IMR-90 (cell line): ENCODE measurements around the gene TBC1D17. TPM values are rescaled to one million over a fixed set of nuclear protein-coding genes. Genes with fewer than 3 reads are reported as not detected.

ENCODE experiments used
- ATAC-seq: fragments of 200-7000 bp; cut with Tn5 transposase; 2 replicates; pipeline ENCODE4 v1.9.1; 2020; ENCODE audit warnings: low read depth, mild to moderate bottlenecking, moderate library complexity
- BruUV-seq: library from RNA; stranded (reverse); fragments of 400-500 nt; replicated peaks from 2 replicates; lab custom pipeline; 2021; lab: Mats Ljungman, UMichigan
- CTCF ChIA-PET: fragments of 300-600 bp; formaldehyde crosslinking; extraction: SDS; loops from one replicate; lab custom pipeline; 2021; ENCODE audit warnings: antibody characterized with exemption; lab: Yijun Ruan, JAX
- POLR2A ChIA-PET: fragments of 300-600 bp; sonication (Branson Sonifier 250); formaldehyde crosslinking; loops from one replicate; lab custom pipeline; 2022; ENCODE audit warnings: antibody characterized with exemption; ENCODE audit not compliant: unreplicated experiment; lab: Charles Lee
- DNase-seq: peaks from one replicate; pipeline ENCODE4 v3.0.0; 2013
- H2AFZ ChIP-seq: replicated peaks from 2 replicates; pipeline ENCODE3; 2013; ENCODE audit warnings: low read length, mild to moderate bottlenecking; ENCODE audit not compliant: poor library complexity
- H2AK5ac ChIP-seq: 2 replicates; pipeline ENCODE4 v1.6.1; 2013; ENCODE audit warnings: low read depth, low read length, inconsistent platforms
- H2AK9ac ChIP-seq: replicated peaks from 2 replicates; pipeline ENCODE3; 2013; ENCODE audit warnings: mild to moderate bottlenecking, low read depth, low read length, moderate library complexity; ENCODE audit not compliant: poor library complexity
- H2BK120ac ChIP-seq: 2 replicates; pipeline ENCODE4 v1.6.1; 2013; ENCODE audit warnings: low read depth, low read length, inconsistent platforms
- H2BK15ac ChIP-seq: 3 replicates; pipeline ENCODE4 v1.6.1; 2013; ENCODE audit warnings: low read depth, low read length, inconsistent platforms
- H2BK20ac ChIP-seq: 2 replicates; pipeline ENCODE4 v1.6.1; 2013; ENCODE audit warnings: low read depth, mild to moderate bottlenecking, inconsistent platforms, low read length, moderate library complexity
- H2BK5ac ChIP-seq: 2 replicates; pipeline ENCODE4 v1.6.1; 2013; ENCODE audit warnings: mild to moderate bottlenecking, low read depth, low read length, inconsistent platforms; ENCODE audit not compliant: poor library complexity, severe bottlenecking
- H3K14ac ChIP-seq: replicated peaks from 2 replicates; pipeline ENCODE4 v1.6.1; 2013; ENCODE audit warnings: low read depth, low read length, inconsistent platforms
- H3K18ac ChIP-seq: 2 replicates; pipeline ENCODE4 v1.6.1; 2013; ENCODE audit warnings: low read depth, low read length, control low read depth
- H3K23ac ChIP-seq: 2 replicates; pipeline ENCODE4 v1.6.1; 2013; ENCODE audit warnings: low read depth, low read length, inconsistent platforms
- H3K27ac ChIP-seq: 2 replicates; pipeline ENCODE4 v1.5.1; 2013; ENCODE audit warnings: mild to moderate bottlenecking, control low read depth, low read length; ENCODE audit not compliant: insufficient read depth
- H3K27me3 ChIP-seq: 2 replicates; pipeline ENCODE4 v1.6.1; 2013; ENCODE audit warnings: low read length; ENCODE audit not compliant: control insufficient read depth, insufficient read depth
- H3K36me3 ChIP-seq: 2 replicates; pipeline ENCODE4 v1.6.1; 2013; ENCODE audit warnings: low read length, mixed read lengths; ENCODE audit not compliant: control insufficient read depth, insufficient read depth
- H3K4ac ChIP-seq: 2 replicates; pipeline ENCODE4 v1.6.1; 2013; ENCODE audit warnings: low read depth, low read length, inconsistent platforms
- H3K4me1 ChIP-seq: 2 replicates; pipeline ENCODE4 v1.6.1; 2013; ENCODE audit warnings: low read length, mixed read lengths; ENCODE audit not compliant: control insufficient read depth, insufficient read depth
- H3K4me2 ChIP-seq: 2 replicates; pipeline ENCODE4 v1.6.1; 2013; ENCODE audit warnings: low read depth, mild to moderate bottlenecking, control low read depth, low read length, moderate library complexity
- H3K4me3 ChIP-seq: 2 replicates; pipeline ENCODE4 v1.5.1; 2013; ENCODE audit warnings: low read depth, mild to moderate bottlenecking, control low read depth, low read length, moderate library complexity; ENCODE audit not compliant: insufficient read depth
- H3K56ac ChIP-seq: 2 replicates; pipeline ENCODE4 v1.6.1; 2013; ENCODE audit warnings: low read length, inconsistent platforms; ENCODE audit not compliant: insufficient read depth; ENCODE audit errors: extremely low read depth
- H3K79me1 ChIP-seq, 2 experiments: 2 replicates each; pipeline ENCODE4 v1.6.1; 2013; ENCODE audit warnings: low read length in 2 of 2, inconsistent platforms in 1 of 2, low read depth in 1 of 2
- H3K9ac ChIP-seq: 2 replicates; pipeline ENCODE4 v1.6.1; 2013; ENCODE audit warnings: low read depth, low read length, control low read depth
- H3K9me1 ChIP-seq: 2 replicates; pipeline ENCODE4 v1.6.1; 2013; ENCODE audit warnings: low read length, inconsistent platforms; ENCODE audit not compliant: insufficient read depth
- H3K9me3 ChIP-seq: 2 replicates; pipeline ENCODE4 v1.6.1; 2013; ENCODE audit warnings: low read length; ENCODE audit not compliant: control insufficient read depth, insufficient read depth
- H4K20me1 ChIP-seq: 2 replicates; pipeline ENCODE4 v1.6.1; 2013; ENCODE audit warnings: low read length, inconsistent platforms; ENCODE audit not compliant: insufficient read depth
- H4K5ac ChIP-seq: 2 replicates; pipeline ENCODE4 v1.6.1; 2013; ENCODE audit warnings: mild to moderate bottlenecking, low read depth, low read length, control low read depth
- H4K8ac ChIP-seq, 2 experiments: 2 replicates each; pipeline ENCODE4 v1.6.1; 2013; ENCODE audit warnings: low read depth in 2 of 2, low read length in 2 of 2, control low read depth in 1 of 2, inconsistent platforms in 1 of 2
- H4K91ac ChIP-seq: 2 replicates; pipeline ENCODE4 v1.6.1; 2013; ENCODE audit warnings: low read depth, low read length, inconsistent platforms; ENCODE audit not compliant: insufficient read depth
- RFX5 ChIP-seq: IDR thresholded peaks from 2 replicates; pipeline ENCODE4 v1.8.0; 2012; ENCODE audit warnings: low read depth, mild to moderate bottlenecking, low read length, moderate library complexity
- USF2 ChIP-seq: fragments of 150-350 bp; IDR thresholded peaks from 2 replicates; pipeline ENCODE4 v1.6.1; 2017; ENCODE audit warnings: mild to moderate bottlenecking, antibody characterized with exemption, low read length, low read depth
- WGBS, 2 experiments: methylation state at CpG; one replicate each; pipeline versions ENCODE4 v1.1.5 to v1.1.7; 2013; ENCODE audit warnings: missing lambda C conversion rate in 2 of 2; ENCODE audit not compliant: insufficient read length in 1 of 2; ENCODE audit errors: extremely low coverage in 2 of 2; 5-methylcytosine and 5-hydroxymethylcytosine counted together
- dilution Hi-C: fragments of 300-500 bp; cut with HindIII; formaldehyde crosslinking; loops from one replicate; pipeline ENCODE4 v1.14.3; 2018; ENCODE audit warnings: low sequenced_read_pairs; ENCODE audit not compliant: unreplicated experiment
- in situ Hi-C: fragments of 300-500 bp; cut with MboI; formaldehyde crosslinking; loops from 3 replicates; pipeline ENCODE4 v1.14.3; 2019; ENCODE audit warnings: low sequenced_read_pairs, inconsistent platforms, mixed read lengths
- intact Hi-C: fragments of 100-400 bp; cut with micrococcal nuclease; formaldehyde crosslinking; loops from 2 replicates; pipeline ENCODE4 v1.10.0; 2022
- polyA plus RNA-seq, 3 experiments: library from polyadenylated mRNA; depleted of rRNA; stranded (reverse); fragments of >200 nt; gene quantifications; 2 replicates each; pipeline ENCODE4 v1.2.3, GENCODE V29; 2012; ENCODE audit warnings: low replicate concordance in 1 of 3
- total RNA-seq: library from RNA; depleted of rRNA; stranded (reverse); fragments of >200 nt; gene quantifications from 2 replicates; pipeline ENCODE4 v1.2.3, GENCODE V29; 2012

The TBC1D17 gene
- total and polyA plus RNA-seq, 2 of the 4 experiments (the other 2 are of a cell fraction), result 1.1 to 27.8 TPM

- H4K91ac ChIP-seq, result no peak overlapping the region
- H3K27ac ChIP-seq, result no peak overlapping the region
- intact Hi-C loops, result no loop called here
- POLR2A ChIA-PET, result no interaction called here
- dilution Hi-C loops, result no loop called here
- H4K20me1 ChIP-seq, result peaks cover 9% of the 10 kb centered on the region; the same call in 1 of the 2 replicates
- ATAC-seq (no peak), DNase-seq (no peak)
- no peak overlapping the region for H2AK9ac ChIP-seq
- H3K4me1 ChIP-seq, result peaks cover 5% of the 10 kb centered on the region
- TF ChIP-seq USF2 (no peak), RFX5 (no peak)
- peaks cover 13% of the 10 kb centered on the region for H3K36me3 ChIP-seq
- no peak overlapping the region for H2BK20ac ChIP-seq
- no peak overlapping the region for H3K4ac ChIP-seq
- H3K23ac ChIP-seq, result no peak overlapping the region
- H2AFZ ChIP-seq, result no peak overlapping the region
- H2BK15ac ChIP-seq, result no peak overlapping the region
- no peak overlapping the region for H3K9ac ChIP-seq
- H4K5ac ChIP-seq, result no peak overlapping the region
- no peak overlapping the region for H3K18ac ChIP-seq
- H3K27me3 ChIP-seq, result no peaks in the 10 kb centered on the region
- no peak overlapping the region for H3K14ac ChIP-seq
- no TSS peak for BruUV-seq
- no peak overlapping the region for H2BK5ac ChIP-seq
- no peak overlapping the region for H3K56ac ChIP-seq
- H2AK5ac ChIP-seq, result no peak overlapping the region
- H3K4me2 ChIP-seq, result no peak overlapping the region
- no peak overlapping the region for H4K8ac ChIP-seq
- peaks cover 15 to 46% of the 10 kb centered on the region in 2 experiments for H3K79me1 ChIP-seq
- CTCF ChIA-PET, result no interaction called here
- 93% methylated on average over 12 of the region's 18 CpGs; no CpG with 5 or more reads in 1 of the 2 experiments for WGBS, 2 experiments
- in situ Hi-C loops, result no loop called here
- H3K9me3 ChIP-seq, result no peaks in the 10 kb centered on the region
- H3K4me3 ChIP-seq, result no peak overlapping the region
- H2BK120ac ChIP-seq, result no peak overlapping the region
- peaks cover 12% of the 10 kb centered on the region for H3K9me1 ChIP-seq
Measured at GRCh38 chr19:49844138-49845095, 33.1 kb upstream of the TBC1D17 start.
